NCI-H2081 treated with DMSO at 0.1 percent for 48 hours (cell line): ENCODE results near the gene HLA-DRA.

Source experiments
- DNase-seq: peaks from one replicate; lab custom pipeline; 2025; lab: John Stamatoyannopoulos, UW

HLA-DRA gene

DNA sequence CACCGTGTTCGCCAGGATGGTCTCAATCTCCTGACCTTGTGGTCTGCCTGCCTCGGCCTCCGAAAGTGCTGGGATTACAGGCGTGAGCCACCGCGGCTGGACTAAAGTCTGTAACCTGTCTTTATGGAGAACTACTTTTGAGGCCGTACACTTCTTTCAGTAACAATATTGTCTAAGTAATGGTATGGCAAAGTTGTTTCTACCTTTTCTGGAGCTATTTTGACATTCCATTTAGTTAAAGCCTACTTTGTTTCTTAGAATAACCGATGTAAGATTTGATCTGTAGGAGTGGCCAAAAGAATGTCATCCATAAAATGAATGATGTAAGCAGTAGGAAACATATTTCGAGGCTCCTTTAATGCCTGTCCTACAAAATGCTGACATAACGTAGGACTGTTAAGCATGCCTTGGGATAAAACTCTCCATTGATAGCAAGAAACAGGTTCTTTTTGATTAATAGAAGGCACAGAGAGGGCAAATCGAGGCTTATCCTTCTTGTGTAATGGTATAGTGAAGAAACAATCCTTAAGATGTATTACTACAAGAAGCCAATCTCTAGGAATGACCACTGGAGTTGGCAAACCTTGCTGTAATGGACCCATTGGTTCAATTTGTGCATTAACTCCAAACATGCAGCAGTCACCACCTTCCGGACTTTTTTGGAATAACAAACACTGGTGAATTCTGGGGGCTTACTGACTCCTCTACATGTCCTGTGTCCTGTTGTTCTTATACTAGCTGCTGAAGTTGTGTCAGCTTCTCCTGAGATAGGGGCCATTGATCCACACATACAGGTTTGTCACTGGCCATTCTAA, 35.9 kb downstream of the HLA-DRA start:
- no peak for DNase-seq

DNA sequence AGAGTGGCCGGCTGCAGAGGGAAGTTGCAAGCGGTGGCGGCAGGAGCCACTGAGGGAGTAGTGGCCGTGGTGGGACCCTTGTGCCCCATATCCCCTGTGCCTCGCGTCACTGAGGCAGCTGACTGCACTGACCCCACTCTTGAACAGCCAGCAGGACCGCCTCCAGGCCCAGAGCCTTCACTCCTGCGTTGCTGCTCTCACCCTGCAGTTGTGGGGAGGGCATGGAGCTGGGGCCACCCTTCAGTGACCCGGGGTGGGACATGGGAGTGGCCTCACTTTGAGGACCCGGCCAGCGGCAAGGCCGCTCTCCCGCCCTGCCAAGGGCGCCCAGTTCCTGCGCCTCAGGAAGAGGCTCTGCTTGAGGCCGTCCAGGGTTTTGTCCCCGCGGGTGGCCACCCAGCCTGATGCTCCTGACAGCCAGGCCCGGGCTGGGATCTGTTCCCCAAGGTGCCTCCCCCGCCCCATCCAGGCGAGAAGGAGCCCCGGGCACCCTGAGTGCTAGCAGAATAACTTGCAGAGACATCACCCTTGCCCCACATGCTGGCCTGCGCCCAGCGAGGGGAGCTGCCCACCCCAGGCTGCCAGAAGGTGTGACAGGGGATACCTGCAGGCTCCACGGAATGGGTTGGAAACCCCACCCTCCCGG, 44.4 kb downstream of the HLA-DRA start:
- no peak for DNase-seq

DNA sequence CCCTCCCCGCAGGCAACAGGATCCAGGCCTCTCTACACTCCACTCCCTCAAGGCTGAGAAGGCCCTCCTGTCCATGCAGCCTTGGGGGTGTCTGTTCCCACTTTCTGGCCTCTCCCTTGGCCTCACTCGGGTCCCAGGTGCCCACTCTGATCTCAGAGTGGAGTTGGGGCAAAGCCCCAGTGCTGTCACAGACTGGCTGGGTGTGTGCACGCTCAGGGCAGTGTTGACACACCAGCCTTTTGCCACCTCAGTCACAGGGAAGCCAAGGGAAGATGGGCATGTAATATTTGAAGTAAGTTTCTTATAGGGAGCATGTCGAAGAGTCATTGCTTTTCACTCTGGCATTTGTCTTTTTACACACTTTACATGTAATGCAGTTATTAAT, 44.9 kb downstream of the HLA-DRA start:
- no peak for DNase-seq

DNA sequence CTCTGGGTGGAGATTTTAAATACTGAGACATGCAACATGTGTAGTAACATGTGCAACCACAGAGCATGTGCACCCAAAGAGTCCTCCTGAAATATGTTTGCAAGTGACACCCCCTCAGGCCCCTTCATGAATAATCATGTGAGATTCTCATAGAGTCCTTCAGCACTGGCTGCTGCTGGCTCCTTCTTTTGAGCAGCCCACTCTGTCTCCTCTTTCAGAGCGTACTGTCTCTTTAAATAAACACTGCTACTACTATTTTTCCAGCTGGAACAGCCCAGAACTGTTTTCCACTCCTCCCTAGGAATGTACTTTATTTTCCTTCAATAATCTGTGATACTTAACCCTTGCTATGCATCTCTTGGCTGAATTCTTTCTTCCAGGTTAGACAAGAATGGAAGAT, 48.4 kb downstream of the HLA-DRA start:
- DNase-seq: no peak

DNA sequence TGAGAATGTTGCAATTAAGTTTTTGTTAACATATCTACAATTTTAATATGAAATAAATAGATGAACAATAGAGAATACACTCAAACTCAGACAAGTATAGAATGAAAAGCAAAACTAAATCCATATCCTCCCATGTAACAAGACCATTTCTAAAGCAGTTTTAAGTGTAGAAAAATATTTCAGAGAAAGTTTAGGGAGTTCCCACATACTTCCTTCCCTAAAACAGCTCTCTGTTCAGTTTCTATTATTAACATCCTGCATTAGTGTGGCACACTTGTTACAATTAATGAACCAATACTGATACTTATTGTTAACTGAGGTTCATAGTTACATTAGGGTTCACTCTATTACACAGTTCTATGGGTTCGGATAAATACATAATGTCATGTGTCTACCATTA, 52.0 kb downstream of the HLA-DRA start:
- DNase-seq: no peak

DNA sequence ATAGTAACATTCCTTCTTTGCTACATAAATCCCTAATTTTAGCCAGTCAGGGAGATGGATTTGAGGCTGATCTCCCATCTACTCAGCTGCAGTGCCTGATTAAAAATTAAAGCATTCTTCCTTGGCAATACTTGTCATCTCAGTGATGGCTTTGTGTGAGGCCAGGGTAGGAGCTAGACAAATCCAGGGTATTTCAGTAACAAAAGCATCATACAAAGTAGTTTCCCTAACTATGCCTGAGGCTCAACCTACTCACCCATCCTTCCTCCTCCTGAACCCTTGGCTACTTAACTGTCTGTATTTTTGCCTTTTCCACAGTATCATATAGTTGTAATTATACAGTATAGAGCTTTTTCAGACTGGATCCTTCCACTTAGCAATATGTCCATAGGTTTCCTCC, 52.7 kb downstream of the HLA-DRA start:
- no peak for DNase-seq
